22Rv1 (cell line): ENCODE results near the gene DIRAS1.
"Not testable (repeated sequence)": the region's sequence is repeated elsewhere in the genome, so short reads cannot be mapped to it uniquely, and the experiment has no call there.

ENCODE experiments used
- H3K27ac ChIP-seq: fragments of 450-650 bp; 2 replicates; pipeline ENCODE4 v1.5.1; 2017
- CTCF ChIP-seq: fragments of 450-650 bp; IDR thresholded peaks from 2 replicates; pipeline ENCODE4 v1.5.1; 2017; ENCODE audit warnings: mild to moderate bottlenecking
- ZFX ChIP-seq: fragments of 450-650 bp; IDR thresholded peaks from 2 replicates; pipeline ENCODE4 v1.6.1; 2017; ENCODE audit warnings: antibody characterized with exemption, borderline replicate concordance

The DIRAS1 gene

GRCh38 chr19:2678044-2678671 is 43.0 kb downstream of the DIRAS1 start:
- no peak for TF ChIP-seq CTCF
- TF ChIP-seq ZFX, result no peak
- H3K27ac ChIP-seq, result no peak overlapping the region

- H3K27ac ChIP-seq, result no peak overlapping the region
- TF ChIP-seq ZFX (no peak), CTCF (no peak)
These were observed 44.3 kb downstream of the DIRAS1 start for GRCh38 chr19:2676823-2677222.

- H3K27ac ChIP-seq, result no peak overlapping the region
- TF ChIP-seq CTCF (no peak), ZFX (no peak)
These were observed 45.3 kb downstream of the DIRAS1 start for GRCh38 chr19:2675892-2676291.

- H3K27ac ChIP-seq, result no peak overlapping the region
- TF ChIP-seq ZFX (no peak), CTCF (no peak)
These were observed 51.0 kb downstream of the DIRAS1 start for GRCh38 chr19:2670217-2670616.

- TF ChIP-seq ZFX (no peak), CTCF (no peak)
- no peak overlapping the region for H3K27ac ChIP-seq
These were observed 52.9 kb downstream of the DIRAS1 start for GRCh38 chr19:2668175-2668763.

- not testable (repeated sequence) for H3K27ac ChIP-seq
These were observed 53.8 kb downstream of the DIRAS1 start for GRCh38 chr19:2667349-2667748.

GRCh38 chr19:2666344-2666994 is 54.7 kb downstream of the DIRAS1 start:
- TF ChIP-seq ZFX (no peak), CTCF (no peak)
- H3K27ac ChIP-seq, result no peak overlapping the region
